GM12878 (cell line): ENCODE data around the gene PRR5L. TPM values are rescaled to one million over a fixed set of nuclear protein-coding genes. Genes with fewer than 3 reads are reported as not detected.

ENCODE experiments used
- BCL3 ChIP-seq: IDR thresholded peaks from 2 replicates; pipeline ENCODE4 v1.6.1; 2011; ENCODE audit warnings: borderline replicate concordance, low read depth, mild to moderate bottlenecking, moderate library complexity, low read length; ENCODE audit not compliant: insufficient read depth, poor library complexity, severe bottlenecking
- BMI1 ChIP-seq: fragments of 450-650 bp; IDR thresholded peaks from 2 replicates; pipeline ENCODE4 v1.6.1; 2016; ENCODE audit warnings: mild to moderate bottlenecking, moderate library complexity, borderline replicate concordance
- CREM ChIP-seq: IDR thresholded peaks from 2 replicates; pipeline ENCODE4 v1.6.1; 2014; ENCODE audit warnings: antibody characterized with exemption, low read depth
- IKZF2 ChIP-seq, 2 experiments: fragments of 450-650 bp; IDR thresholded peaks; 2 replicates each; pipeline ENCODE4 v1.6.1; 2017; ENCODE audit warnings: mild to moderate bottlenecking in 2 of 2, moderate library complexity in 2 of 2
- IRF4 ChIP-seq: IDR thresholded peaks from 2 replicates; pipeline ENCODE4 v1.6.1; 2011; ENCODE audit warnings: low read depth, low read length
- JUNB ChIP-seq: IDR thresholded peaks from 2 replicates; pipeline ENCODE4 v1.6.1; 2016; ENCODE audit warnings: antibody characterized with exemption, mild to moderate bottlenecking
- JUND ChIP-seq: IDR thresholded peaks from 2 replicates; pipeline ENCODE4 v1.6.1; 2012; ENCODE audit warnings: low read depth, mild to moderate bottlenecking, low read length, improper control_type of control experiment, moderate library complexity
- KLF5 ChIP-seq: fragments of 450-650 bp; IDR thresholded peaks from 2 replicates; pipeline ENCODE4 v1.6.1; 2014; ENCODE audit warnings: mild to moderate bottlenecking; ENCODE audit not compliant: partially characterized antibody
- NFIC ChIP-seq: IDR thresholded peaks from 2 replicates; pipeline ENCODE4 v1.6.1; 2012; ENCODE audit warnings: low read depth, mild to moderate bottlenecking, inconsistent platforms, low read length, moderate library complexity
- RUNX3 ChIP-seq: IDR thresholded peaks from 2 replicates; pipeline ENCODE4 v1.6.1; 2012; ENCODE audit warnings: low read length, inconsistent platforms
- STAT1 ChIP-seq: fragments of 450-650 bp; conservative IDR thresholded peaks from 2 replicates; pipeline ENCODE4 v1.6.1; 2014; ENCODE audit warnings: antibody characterized with exemption, mild to moderate bottlenecking
- TCF7 ChIP-seq: IDR thresholded peaks from 2 replicates; pipeline ENCODE4 v1.6.1; 2014; ENCODE audit warnings: antibody characterized with exemption, borderline replicate concordance
- YBX1 ChIP-seq: fragments of 450-650 bp; IDR thresholded peaks from 2 replicates; pipeline ENCODE4 v1.6.1; 2016; ENCODE audit warnings: antibody characterized with exemption
- YY1 ChIP-seq: IDR thresholded peaks from 2 replicates; pipeline ENCODE4 v1.6.1; 2011; ENCODE audit warnings: low read depth, mild to moderate bottlenecking, low read length
- ZBTB4 ChIP-seq: fragments of 450-650 bp; formaldehyde crosslinking; IDR thresholded peaks from 2 replicates; pipeline ENCODE4 v1.4.0; 2022; ENCODE audit warnings: mild to moderate bottlenecking, moderate library complexity
- ZBTB40 ChIP-seq: fragments of 450-650 bp; IDR thresholded peaks from 2 replicates; pipeline ENCODE4 v1.6.1; 2016; ENCODE audit warnings: mild to moderate bottlenecking, moderate library complexity, borderline replicate concordance
- ZNF592 ChIP-seq: fragments of 450-650 bp; IDR thresholded peaks from 2 replicates; pipeline ENCODE4 v1.6.1; 2017; ENCODE audit warnings: mild to moderate bottlenecking, moderate library complexity
- polyA plus RNA-seq, 11 experiments: library from polyadenylated mRNA; depleted of rRNA in 4 of 11; unstranded in 6 of 11; stranded (reverse) in 5 of 11; fragments of >200 nt; fragmentation: Nextera tagmentation in 4 of 11; fragmentation: Illumina TruSeq in 1 of 11; extraction: Ambion mirVana in 4 of 11; extraction: Trizol in 1 of 11; gene quantifications; 1 replicate in 1 of 11; 2 replicates in 10 of 11; pipeline versions ENCODE4 v1.2.1 to v1.2.3, GENCODE V29; 2011 to 2016; ENCODE audit warnings: inconsistent platforms in 2 of 11, missing spikeins in 2 of 11, low read depth in 1 of 11
- total RNA-seq, 4 experiments: library from RNA; depleted of rRNA in 3 of 4; stranded (reverse); fragments of >200 nt in 3 of 4; fragmentation: Illumina TruSeq in 1 of 4; extraction: Trizol in 1 of 4; gene quantifications; 2 replicates each; pipeline versions ENCODE4 v1.2.1 to v1.2.3, GENCODE V29; 2013 to 2021

Gene PRR5L
- total and polyA plus RNA-seq, 10 of the 15 experiments (the other 5 are each of a cell fraction or from before 2014, with no cell fraction given) = 0.11 to 4.2 (median 0.67) TPM; not detected in 1

GRCh38 chr11:36346562-36347383 lies 50.7 kb downstream of the PRR5L start (continued):
- TF ChIP-seq ZNF592 (no peak), YY1 (no peak), JUND (no peak), TCF7 (0 out of 2 replicates have a peak, but pooled peaks have one; percentile 26), YBX1 (no peak), RUNX3 (peak; percentile 91), IKZF2 (IDR thresholded peaks at IDR 0.05) (peak; percentile 59 to 73; a peak in 3 of 4 replicates), ZBTB40 (peak; percentile 87), STAT1 (no peak), NFIC (peak; percentile 94), CREM (peak; percentile 39; the same call in 1 of the 2 replicates), JUNB (peak; percentile 89), IRF4 (no peak), BCL3 (no peak), ZBTB4 (CRISPR knock-in tag) (no peak), BMI1 (no peak), KLF5 (no peak)
